Neural cell (in vitro differentiated cells): ENCODE data around the gene SETBP1. TPM values are rescaled to one million over a fixed set of nuclear protein-coding genes. Genes with fewer than 3 reads are reported as not detected.

Experiments used
- H2AFZ ChIP-seq: fragments of 200-600, 300-800 bp; sonication (generic), shearing (Covaris generic); 2 replicates; pipeline ENCODE4 v1.6.0; 2014; ENCODE audit warnings: low read depth, mild to moderate bottlenecking, antibody characterized with exemption, low read length, moderate library complexity
- H3F3A ChIP-seq: fragments of 200-600 bp; shearing (Covaris generic); 2 replicates; pipeline ENCODE4 v1.6.1; 2016; ENCODE audit warnings: mild to moderate bottlenecking, moderate library complexity, mixed read lengths, antibody characterized with exemption, low read length; ENCODE audit not compliant: insufficient read depth, poor library complexity, severe bottlenecking
- H3K27ac ChIP-seq: fragments of 200-600, 300-800 bp; sonication (generic), shearing (Covaris generic); 2 replicates; pipeline ENCODE4 v1.5.1; 2014; ENCODE audit warnings: mild to moderate bottlenecking, low read length, moderate library complexity
- H3K27me3 ChIP-seq: fragments of 300-800, 200-600 bp; sonication (generic), shearing (Covaris generic); 2 replicates; pipeline ENCODE4 v1.6.0; 2014; ENCODE audit warnings: mild to moderate bottlenecking, low read depth, low read length, moderate library complexity; ENCODE audit not compliant: insufficient read depth
- H3K36me3 ChIP-seq: fragments of 300-800, 200-600 bp; sonication (generic), shearing (Covaris generic); 2 replicates; pipeline ENCODE4 v1.5.1; 2014; ENCODE audit warnings: mild to moderate bottlenecking, antibody characterized with exemption, low read length, moderate library complexity; ENCODE audit not compliant: insufficient read depth
- H3K4me2 ChIP-seq: fragments of 300-800, 200-600 bp; sonication (generic), shearing (Covaris generic); 2 replicates; pipeline ENCODE4 v1.6.0; 2014; ENCODE audit warnings: mild to moderate bottlenecking, low read length
- H3K4me3 ChIP-seq: fragments of 300-800, 200-600 bp; sonication (generic), shearing (Covaris generic); 2 replicates; pipeline ENCODE4 v1.5.1; 2014; ENCODE audit warnings: mild to moderate bottlenecking, low read length, moderate library complexity
- H3K79me2 ChIP-seq: fragments of 200-600 bp; shearing (Covaris generic); replicated peaks from 2 replicates; pipeline ENCODE4 v1.6.0; 2014; ENCODE audit warnings: mild to moderate bottlenecking, low read length, moderate library complexity; ENCODE audit not compliant: insufficient read depth
- H3K9ac ChIP-seq: fragments of 300-800, 200-600 bp; sonication (generic), shearing (Covaris generic); 2 replicates; pipeline ENCODE4 v1.6.1; 2016; ENCODE audit warnings: mild to moderate bottlenecking, low read length, mixed read lengths
- H3K9me2 ChIP-seq: fragments of 200-600 bp; shearing (Covaris generic); 2 replicates; pipeline ENCODE4 v1.6.1; 2016; ENCODE audit warnings: mild to moderate bottlenecking, low read length, mixed read lengths; ENCODE audit not compliant: insufficient read depth
- H3K9me3 ChIP-seq: fragments of 200-600, 300-800 bp; sonication (generic), shearing (Covaris generic); 2 replicates; pipeline ENCODE4 v1.6.1; 2016; ENCODE audit warnings: mild to moderate bottlenecking, mixed run types, low read length, moderate library complexity, mixed read lengths
- H4K20me1 ChIP-seq: fragments of 200-600 bp; shearing (Covaris generic); 2 replicates; pipeline ENCODE4 v1.6.1; 2016; ENCODE audit warnings: mild to moderate bottlenecking, mixed run types; ENCODE audit not compliant: insufficient read depth
- EP300 ChIP-seq: fragments of 450-650 bp; conservative IDR thresholded peaks from 2 replicates; pipeline ENCODE4 v1.6.1; 2014; ENCODE audit warnings: antibody characterized with exemption, mild to moderate bottlenecking, moderate library complexity; ENCODE audit not compliant: poor library complexity, severe bottlenecking
- EZH2 ChIP-seq: fragments of 200-600, 300-800 bp; shearing (Covaris generic), sonication (generic); IDR thresholded peaks from 2 replicates; pipeline ENCODE4 v1.6.1; 2014; ENCODE audit warnings: antibody characterized with exemption, low read length, borderline replicate concordance, mild to moderate bottlenecking; ENCODE audit not compliant: insufficient read depth, poor library complexity, severe bottlenecking
- MXI1 ChIP-seq: fragments of 450-650 bp; conservative IDR thresholded peaks from 2 replicates; pipeline ENCODE4 v1.6.1; 2014; ENCODE audit warnings: antibody characterized with exemption, mild to moderate bottlenecking; ENCODE audit not compliant: poor library complexity, severe bottlenecking
- POLR2AphosphoS5 ChIP-seq: IDR thresholded peaks from 2 replicates; pipeline ENCODE4 v1.6.1; 2012
- RAD21 ChIP-seq: fragments of 450-650 bp; conservative IDR thresholded peaks from 2 replicates; pipeline ENCODE4 v1.6.1; 2014; ENCODE audit warnings: antibody characterized with exemption, mild to moderate bottlenecking, moderate library complexity
- SMC3 ChIP-seq: fragments of 450-650 bp; conservative IDR thresholded peaks from 2 replicates; pipeline ENCODE4 v1.6.1; 2014; ENCODE audit warnings: antibody characterized with exemption, mild to moderate bottlenecking, moderate library complexity; ENCODE audit not compliant: poor library complexity
- TAF1 ChIP-seq: IDR thresholded peaks from 2 replicates; pipeline ENCODE4 v1.6.1; 2012; ENCODE audit warnings: low read depth
- polyA plus RNA-seq: library from polyadenylated mRNA; depleted of rRNA; stranded (reverse); fragments of >200 nt; gene quantifications from 2 replicates; pipeline ENCODE4 v1.2.3, GENCODE V29; 2014
- TF ChIP-seq, protein P1 (sequence below): fragments of 450-650 bp; IDR thresholded peaks from 2 replicates; pipeline ENCODE4 v1.5.1; 2014; ENCODE audit warnings: antibody characterized with exemption, mild to moderate bottlenecking, moderate library complexity; ENCODE audit not compliant: poor library complexity, severe bottlenecking
- TF ChIP-seq, protein P2 (sequence below): IDR thresholded peaks from 2 replicates; pipeline ENCODE4 v1.6.1; 2012; ENCODE audit warnings: borderline replicate concordance

SETBP1 gene
- polyA plus RNA-seq, 1 donor from 2014 or later: 13.7 TPM

DNA sequence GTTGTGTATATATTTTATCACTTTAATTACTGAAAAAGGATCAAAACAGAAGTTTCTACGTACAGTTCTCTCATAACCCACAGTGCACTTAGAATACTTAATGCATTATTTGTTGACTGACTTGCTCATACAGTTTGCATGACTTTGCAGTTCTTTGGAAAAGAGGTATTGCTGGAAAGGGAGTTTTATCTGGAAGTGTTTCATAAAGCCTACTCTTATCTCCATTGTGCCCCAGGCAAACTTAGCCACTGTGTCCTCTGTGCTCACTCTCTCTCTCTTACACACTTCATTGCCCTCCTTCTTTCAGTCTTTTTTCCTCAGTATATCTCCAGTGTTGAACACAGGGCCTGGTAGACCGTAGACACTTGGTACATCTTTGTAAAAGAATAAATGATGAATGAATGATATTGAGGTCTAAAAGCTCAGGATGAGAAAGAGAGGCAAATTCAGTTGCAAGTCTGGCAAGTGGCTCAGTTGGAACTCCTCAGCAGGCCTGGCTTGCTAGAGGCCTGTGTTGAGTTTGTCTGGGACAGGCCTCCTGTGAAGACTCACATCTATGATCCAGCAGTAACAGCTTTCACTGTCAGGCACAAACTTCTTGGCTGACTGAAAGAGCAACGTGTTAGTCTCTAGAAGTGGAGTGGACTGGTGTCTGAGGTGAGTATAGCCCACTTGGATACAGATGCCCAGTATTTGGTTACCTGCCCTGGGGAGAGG is 56.1 kb downstream of the SETBP1 start:
- no peaks in the 10 kb centered on the region for H4K20me1 ChIP-seq
- H3K4me2 ChIP-seq: no peak overlapping the region
- no peak overlapping the region for H3K4me3 ChIP-seq
- H2AFZ ChIP-seq: no peak overlapping the region
- H3K27me3 ChIP-seq: no peaks in the 10 kb centered on the region
- H3K9me3 ChIP-seq: no peaks in the 10 kb centered on the region
- H3F3A ChIP-seq: no peaks in the 10 kb centered on the region
- TF ChIP-seq RAD21 (no peak), TAF1 (no peak), MXI1 (no peak), EZH2 (no peak), POLR2AphosphoS5 (no peak), SMC3 (no peak), EP300 (no peak)
- TF ChIP-seq, protein P1, sequence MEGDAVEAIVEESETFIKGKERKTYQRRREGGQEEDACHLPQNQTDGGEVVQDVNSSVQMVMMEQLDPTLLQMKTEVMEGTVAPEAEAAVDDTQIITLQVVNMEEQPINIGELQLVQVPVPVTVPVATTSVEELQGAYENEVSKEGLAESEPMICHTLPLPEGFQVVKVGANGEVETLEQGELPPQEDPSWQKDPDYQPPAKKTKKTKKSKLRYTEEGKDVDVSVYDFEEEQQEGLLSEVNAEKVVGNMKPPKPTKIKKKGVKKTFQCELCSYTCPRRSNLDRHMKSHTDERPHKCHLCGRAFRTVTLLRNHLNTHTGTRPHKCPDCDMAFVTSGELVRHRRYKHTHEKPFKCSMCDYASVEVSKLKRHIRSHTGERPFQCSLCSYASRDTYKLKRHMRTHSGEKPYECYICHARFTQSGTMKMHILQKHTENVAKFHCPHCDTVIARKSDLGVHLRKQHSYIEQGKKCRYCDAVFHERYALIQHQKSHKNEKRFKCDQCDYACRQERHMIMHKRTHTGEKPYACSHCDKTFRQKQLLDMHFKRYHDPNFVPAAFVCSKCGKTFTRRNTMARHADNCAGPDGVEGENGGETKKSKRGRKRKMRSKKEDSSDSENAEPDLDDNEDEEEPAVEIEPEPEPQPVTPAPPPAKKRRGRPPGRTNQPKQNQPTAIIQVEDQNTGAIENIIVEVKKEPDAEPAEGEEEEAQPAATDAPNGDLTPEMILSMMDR: no peak
- TF ChIP-seq, protein P2, sequence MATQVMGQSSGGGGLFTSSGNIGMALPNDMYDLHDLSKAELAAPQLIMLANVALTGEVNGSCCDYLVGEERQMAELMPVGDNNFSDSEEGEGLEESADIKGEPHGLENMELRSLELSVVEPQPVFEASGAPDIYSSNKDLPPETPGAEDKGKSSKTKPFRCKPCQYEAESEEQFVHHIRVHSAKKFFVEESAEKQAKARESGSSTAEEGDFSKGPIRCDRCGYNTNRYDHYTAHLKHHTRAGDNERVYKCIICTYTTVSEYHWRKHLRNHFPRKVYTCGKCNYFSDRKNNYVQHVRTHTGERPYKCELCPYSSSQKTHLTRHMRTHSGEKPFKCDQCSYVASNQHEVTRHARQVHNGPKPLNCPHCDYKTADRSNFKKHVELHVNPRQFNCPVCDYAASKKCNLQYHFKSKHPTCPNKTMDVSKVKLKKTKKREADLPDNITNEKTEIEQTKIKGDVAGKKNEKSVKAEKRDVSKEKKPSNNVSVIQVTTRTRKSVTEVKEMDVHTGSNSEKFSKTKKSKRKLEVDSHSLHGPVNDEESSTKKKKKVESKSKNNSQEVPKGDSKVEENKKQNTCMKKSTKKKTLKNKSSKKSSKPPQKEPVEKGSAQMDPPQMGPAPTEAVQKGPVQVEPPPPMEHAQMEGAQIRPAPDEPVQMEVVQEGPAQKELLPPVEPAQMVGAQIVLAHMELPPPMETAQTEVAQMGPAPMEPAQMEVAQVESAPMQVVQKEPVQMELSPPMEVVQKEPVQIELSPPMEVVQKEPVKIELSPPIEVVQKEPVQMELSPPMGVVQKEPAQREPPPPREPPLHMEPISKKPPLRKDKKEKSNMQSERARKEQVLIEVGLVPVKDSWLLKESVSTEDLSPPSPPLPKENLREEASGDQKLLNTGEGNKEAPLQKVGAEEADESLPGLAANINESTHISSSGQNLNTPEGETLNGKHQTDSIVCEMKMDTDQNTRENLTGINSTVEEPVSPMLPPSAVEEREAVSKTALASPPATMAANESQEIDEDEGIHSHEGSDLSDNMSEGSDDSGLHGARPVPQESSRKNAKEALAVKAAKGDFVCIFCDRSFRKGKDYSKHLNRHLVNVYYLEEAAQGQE: no peak
- H3K9ac ChIP-seq: no peak overlapping the region
- no peak overlapping the region for H3K27ac ChIP-seq
- peaks cover 55% of the 10 kb centered on the region for H3K79me2 ChIP-seq
- peaks cover 11% of the 10 kb centered on the region for H3K36me3 ChIP-seq
- H3K9me2 ChIP-seq: no peaks in the 10 kb centered on the region

DNA sequence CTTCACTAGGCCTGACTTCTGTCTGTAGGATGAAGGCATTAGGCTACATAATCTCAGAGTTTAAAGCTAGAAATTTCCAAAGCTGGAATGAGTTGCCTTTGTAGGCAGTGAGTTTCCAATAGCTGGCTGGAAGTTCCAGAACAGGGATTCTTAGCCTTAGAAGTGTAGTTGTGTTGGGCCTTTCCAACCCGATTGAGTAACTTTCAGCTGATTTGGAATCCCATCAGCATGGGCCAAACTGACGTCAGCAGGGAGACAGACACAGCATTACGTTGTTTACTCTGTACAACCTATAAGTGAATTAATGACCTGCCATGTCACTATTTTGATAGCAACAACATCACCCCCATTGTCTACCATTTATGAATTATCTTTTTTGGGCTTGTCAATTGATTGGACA is 56.9 kb downstream of the SETBP1 start:
- H4K20me1 ChIP-seq: no peaks in the 10 kb centered on the region
- no peak overlapping the region for H3K4me3 ChIP-seq
- no peaks in the 10 kb centered on the region for H3K27me3 ChIP-seq
- H3K9me2 ChIP-seq: no peaks in the 10 kb centered on the region
- H3K9ac ChIP-seq: no peak overlapping the region
- H3F3A ChIP-seq: no peaks in the 10 kb centered on the region
- H2AFZ ChIP-seq: no peak overlapping the region
- H3K79me2 ChIP-seq: peaks cover 58% of the 10 kb centered on the region
- no peak overlapping the region for H3K27ac ChIP-seq
- H3K9me3 ChIP-seq: no peaks in the 10 kb centered on the region
- TF ChIP-seq, protein P1: no peak
- H3K4me2 ChIP-seq: no peak overlapping the region
- H3K36me3 ChIP-seq: peaks cover 11% of the 10 kb centered on the region
